Measurements from ENCODE around the gene GPR137.

DNA sequence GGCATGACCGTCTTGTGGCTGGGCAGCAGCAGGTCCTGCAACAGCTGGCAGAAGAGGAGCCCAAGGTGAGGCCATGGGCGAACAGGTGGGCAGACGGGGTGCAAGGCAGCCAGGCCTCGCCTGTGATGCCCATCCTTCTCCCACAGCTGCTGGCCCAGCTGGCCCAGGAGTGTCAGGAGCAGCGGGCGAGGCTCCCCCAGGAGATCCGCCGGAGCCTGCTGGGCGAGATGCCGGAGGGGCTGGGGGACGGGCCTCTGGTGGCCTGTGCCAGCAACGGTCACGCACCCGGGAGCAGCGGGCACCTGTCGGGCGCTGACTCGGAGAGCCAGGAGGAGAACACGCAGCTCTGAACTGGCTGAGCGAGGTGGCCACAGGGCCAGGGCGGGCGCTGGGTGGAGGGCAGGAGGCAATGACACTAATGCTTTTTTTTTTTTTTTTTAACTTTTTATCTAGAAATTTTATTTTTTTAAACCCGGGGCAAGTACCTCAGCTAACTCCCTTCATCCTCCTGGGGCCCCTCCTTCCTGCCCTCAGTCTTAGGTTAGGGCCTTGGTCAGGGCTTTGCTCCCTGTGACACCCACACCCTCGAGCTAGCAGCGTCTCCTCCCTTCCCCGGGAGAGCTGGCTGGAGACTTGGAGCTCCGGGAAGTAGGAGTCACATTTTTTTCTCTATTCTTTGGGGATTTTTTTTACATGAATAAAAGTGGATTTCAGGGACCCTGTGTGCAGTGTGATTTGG is 18.3 kb upstream of the GPR137 start:
- TF ChIP-seq EP300 (IDR thresholded peaks at IDR 0.05) (no peak), POLR2A (IDR thresholded peaks at IDR 0.05) (no peak)
- TF ChIP-seq, protein P1, sequence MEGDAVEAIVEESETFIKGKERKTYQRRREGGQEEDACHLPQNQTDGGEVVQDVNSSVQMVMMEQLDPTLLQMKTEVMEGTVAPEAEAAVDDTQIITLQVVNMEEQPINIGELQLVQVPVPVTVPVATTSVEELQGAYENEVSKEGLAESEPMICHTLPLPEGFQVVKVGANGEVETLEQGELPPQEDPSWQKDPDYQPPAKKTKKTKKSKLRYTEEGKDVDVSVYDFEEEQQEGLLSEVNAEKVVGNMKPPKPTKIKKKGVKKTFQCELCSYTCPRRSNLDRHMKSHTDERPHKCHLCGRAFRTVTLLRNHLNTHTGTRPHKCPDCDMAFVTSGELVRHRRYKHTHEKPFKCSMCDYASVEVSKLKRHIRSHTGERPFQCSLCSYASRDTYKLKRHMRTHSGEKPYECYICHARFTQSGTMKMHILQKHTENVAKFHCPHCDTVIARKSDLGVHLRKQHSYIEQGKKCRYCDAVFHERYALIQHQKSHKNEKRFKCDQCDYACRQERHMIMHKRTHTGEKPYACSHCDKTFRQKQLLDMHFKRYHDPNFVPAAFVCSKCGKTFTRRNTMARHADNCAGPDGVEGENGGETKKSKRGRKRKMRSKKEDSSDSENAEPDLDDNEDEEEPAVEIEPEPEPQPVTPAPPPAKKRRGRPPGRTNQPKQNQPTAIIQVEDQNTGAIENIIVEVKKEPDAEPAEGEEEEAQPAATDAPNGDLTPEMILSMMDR (IDR thresholded peaks at IDR 0.05): no peak
